Heart right ventricle (tissue), 16 donors: ENCODE results near the gene IL36B. TPM values are rescaled to one million over a fixed set of nuclear protein-coding genes. Genes with fewer than 3 reads are reported as not detected.

Experiments
- ATAC-seq, 8 donors: fragments of 200-7000 bp; cut with Tn5 transposase; one replicate each; pipeline ENCODE4 v1.9.1; 2020; ENCODE audit warnings: mild to moderate bottlenecking in 8 of 8, moderate library complexity in 8 of 8, moderate number of reproducible peaks in 1 of 8
- DNase-seq, 2 donors: peaks; one replicate each; pipeline ENCODE4 v3.0.0-alpha.2; 2020
- H3K27ac ChIP-seq, 10 donors: fragments of 200-600 bp; sonication (generic) in 2 of 10; one replicate each; pipeline versions ENCODE4 v1.5.0 to v1.8.0; 2020 to 2022; ENCODE audit warnings: mild to moderate bottlenecking in 3 of 10
- H3K27me3 ChIP-seq, 7 donors: fragments of 200-600 bp; one replicate each; pipeline ENCODE4 v1.8.0; 2021 to 2022; ENCODE audit warnings: mild to moderate bottlenecking in 2 of 7
- H3K36me3 ChIP-seq, 9 donors: fragments of 200-600 bp; sonication (generic) in 1 of 9; one replicate each; pipeline versions ENCODE4 v1.5.0 to v1.8.0; 2020 to 2022; ENCODE audit warnings: mild to moderate bottlenecking in 2 of 9
- H3K4me1 ChIP-seq, 9 donors: fragments of 200-600 bp; sonication (generic) in 1 of 9; one replicate each; pipeline versions ENCODE4 v1.5.0 to v1.8.0; 2020 to 2022; ENCODE audit warnings: mild to moderate bottlenecking in 4 of 9
- H3K4me3 ChIP-seq, 10 donors: fragments of 200-600 bp; sonication (generic) in 2 of 10; one replicate each; pipeline versions ENCODE4 v1.5.0 to v1.8.0; 2020 to 2022; ENCODE audit warnings: mild to moderate bottlenecking in 7 of 10, moderate library complexity in 2 of 10
- H3K9me3 ChIP-seq, 11 donors: fragments of 200-600 bp in 10 of 11; sonication (generic) in 2 of 11; one replicate each; pipeline versions ENCODE4 v1.5.0 to v1.8.0; 2013 to 2022; ENCODE audit warnings: mild to moderate bottlenecking in 2 of 11, control low read depth in 1 of 11, moderate library complexity in 1 of 11
- CTCF ChIP-seq, 9 donors: fragments of 200-600 bp; sonication (generic) in 2 of 9; IDR thresholded peaks; one replicate each; pipeline versions ENCODE4 v1.5.0 to v1.8.0; 2021 to 2022; ENCODE audit warnings: antibody characterized with exemption in 9 of 9, mild to moderate bottlenecking in 5 of 9, moderate library complexity in 1 of 9
- WGBS, 2 donors: extraction: QIAGEN DNeasy Blood & Tissue Kit; methylation state at CpG; one replicate each; pipeline ENCODE4 v1.1.7; 2013; ENCODE audit warnings: inconsistent platforms in 1 of 2; 5-methylcytosine and 5-hydroxymethylcytosine counted together
- intact Hi-C, 10 donors: fragments of 100-400 bp; cut with DNase I; formaldehyde crosslinking; loops; one replicate each; pipeline versions ENCODE4 v1.11.1 to v1.14.2; 2022
- polyA plus RNA-seq, 2 donors: library from polyadenylated mRNA; stranded (reverse); fragments of 200-250 nt; gene quantifications; one replicate each; pipeline ENCODE4 v1.2.3, GENCODE V29; 2013
- total RNA-seq, 10 donors: library from RNA; stranded (reverse); fragmentation: NEBNext Ultra II Directional in 3 of 10; extraction: Animal tissue kit (Norgen Biotek cat#: 25700) in 3 of 10; gene quantifications; one replicate each; pipeline versions ENCODE4 v1.2.1 to v1.2.4, GENCODE V29; 2021 to 2023
- donor health status: Arrhythmogenic right ventricular cardiomyopathy.
- donor health status: ischemic (EF 13 %, LVEDD 7.1; RV severe dilation, severe dysfunction).
- donor health status: healthy with polysubstance abuse.
- donor health status: DM: no; HTN: yes; CAD: no.
- donor health status: DM: no; HTN: no; CAD: no.
- donor health status: ischemic (EF 25% LVEDD 6.9; RV normal size, moderate dysfunction).
- donor health status: ischemic (EF 25% LVEDD 5.7; RV mildly dilated, moderate dysfunction).
- donor health status: healthy.
- donor health status: DM: yes; HTN: yes; CAD: no.
- donor health status: Ischemic cardiomyopathy.
- donor health status: ischemic (EF 35%, LVEDD 5.7; RV mildly dilated, moderate dysfunction).
- donor health status: nonischemic (EF 11% LVEDD 7.7; RV severe dilation, severe dysfunction).
- donor health status: DM: yes; HTN: yes; CAD: no.
- donor health status: PGD.
- donor health status: ischemic (EF 29% LVEDD 5.4; RV normal size, mild dysfunction).
- donor health status: nonischemic (EF 23%, LVEDD 6.1; RV moderate dilation, normal function).

IL36B gene
- total and polyA plus RNA-seq, 12 donors, result not detected

- intact Hi-C loops, result no loop called here
- DNase-seq (no peak), ATAC-seq (no peak)
- no peak for TF ChIP-seq CTCF (IDR thresholded peaks at IDR 0.05)
- H3K27me3 ChIP-seq, result peaks cover 0 to 5% (median 0%) of the 10 kb centered on the region in 7 donors
- H3K36me3 ChIP-seq, result no peaks in the 10 kb centered on the region
- H3K4me1 ChIP-seq, result no peaks in the 10 kb centered on the region
- no peak overlapping the region for H3K27ac ChIP-seq
- 88 to 90% methylated on average over 14 of the region's 14 CpGs for WGBS, 2 donors
- H3K4me3 ChIP-seq, result no peak overlapping the region
- peaks cover 0 to 40% (median 21%) of the 10 kb centered on the region in 11 donors for H3K9me3 ChIP-seq
Measured at GRCh38 chr2:112995346-112995920, 57.2 kb downstream of the IL36B start.

DNA sequence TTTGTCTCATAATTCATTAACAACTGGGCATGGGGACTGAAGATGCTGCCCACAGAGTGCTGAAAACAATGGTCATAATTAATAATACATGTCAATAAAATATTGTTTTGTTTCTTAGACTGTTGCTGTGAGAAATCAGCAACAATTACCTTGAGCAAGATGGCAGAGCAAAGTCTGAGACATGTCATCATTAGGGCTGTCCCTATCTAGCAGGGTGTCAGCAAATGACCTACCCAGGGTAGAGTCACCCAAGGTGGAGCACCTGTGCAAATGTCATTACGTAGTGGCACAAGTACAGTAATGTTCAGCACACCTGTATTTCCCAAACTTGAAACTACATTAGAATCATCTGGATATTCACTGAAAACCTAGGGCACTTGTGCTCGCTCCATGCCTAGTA lies 58.0 kb downstream of the IL36B start:
- Histone ChIP-seq H3K36me3 (no peaks in the 10 kb centered on the region), H3K27me3 (peaks cover 0 to 5% (median 0%) of the 10 kb centered on the region in 7 donors), H3K27ac (no peak overlapping the region), H3K9me3 (peaks cover 0 to 40% (median 15%) of the 10 kb centered on the region in 11 donors), H3K4me1 (no peaks in the 10 kb centered on the region), H3K4me3 (no peak overlapping the region)
- ATAC-seq (no peak), DNase-seq (no peak)
- WGBS, 2 donors, result 85 to 89% methylated on average over 2 of the region's 2 CpGs
- intact Hi-C loops, result no loop called here
- TF ChIP-seq CTCF (IDR thresholded peaks at IDR 0.05), result no peak

GRCh38 chr2:112993831-112994230 lies 58.8 kb downstream of the IL36B start:
- intact Hi-C loops, result no loop called here
- TF ChIP-seq CTCF (IDR thresholded peaks at IDR 0.05), result no peak
- peaks cover 0 to 45% (median 20%) of the 10 kb centered on the region in 11 donors for H3K9me3 ChIP-seq
- H3K4me1 ChIP-seq, result no peaks in the 10 kb centered on the region
- H3K27ac ChIP-seq, result no peak overlapping the region
- peaks cover 0 to 5% (median 0%) of the 10 kb centered on the region in 7 donors for H3K27me3 ChIP-seq
- no peaks in the 10 kb centered on the region for H3K36me3 ChIP-seq
- no peak for DNase-seq
- H3K4me3 ChIP-seq, result no peak overlapping the region
- ATAC-seq, result no peak

DNA sequence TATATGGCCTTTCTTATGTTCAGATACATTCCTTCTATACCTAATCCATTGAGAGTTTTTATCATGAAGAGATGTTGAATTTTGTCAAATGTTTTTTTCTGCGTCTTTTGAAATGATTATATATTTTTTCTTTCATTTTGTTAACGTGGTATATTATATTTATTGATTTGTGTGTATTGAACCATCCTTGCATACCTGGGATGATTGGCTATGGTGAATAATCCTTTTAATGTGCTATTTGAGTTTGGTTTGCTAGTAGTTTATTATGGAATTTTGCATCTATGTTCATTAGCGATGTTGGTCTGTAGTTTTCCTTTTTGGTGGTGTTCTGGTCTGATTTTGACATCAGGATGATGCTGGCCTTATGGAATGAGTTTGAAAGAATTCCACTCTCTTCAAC lies 63.1 kb downstream of the IL36B start:
- Histone ChIP-seq H3K27me3 (peaks cover 0 to 5% (median 0%) of the 10 kb centered on the region in 7 donors), H3K4me1 (no peaks in the 10 kb centered on the region), H3K27ac (no peak overlapping the region), H3K36me3 (no peaks in the 10 kb centered on the region), H3K4me3 (no peak overlapping the region), H3K9me3 (peaks cover 0 to 45% (median 20%) of the 10 kb centered on the region in 11 donors)
- ATAC-seq (no peak), DNase-seq (no peak)
- intact Hi-C loops, result no loop called here
- TF ChIP-seq CTCF (IDR thresholded peaks at IDR 0.05), result no peak
- WGBS, 2 donors, result 75 to 76% methylated on average over 3 of the region's 3 CpGs
